Prostate gland (tissue), 2 donors: ENCODE data around the gene XCR1. TPM values are rescaled to one million over a fixed set of nuclear protein-coding genes. Genes with fewer than 3 reads are reported as not detected.
"Not testable (repeated sequence)": the region's sequence is repeated elsewhere in the genome, so short reads cannot be mapped to it uniquely, and the experiment has no call there.

Experiments used
- DNase-seq: peaks from one replicate; pipeline ENCODE4 v3.0.0-alpha.2; 2019; ENCODE audit warnings: low spot score
- H3K27ac ChIP-seq, 2 donors: fragments of 200-600 bp; sonication (generic); 2 replicates each; pipeline ENCODE4 v1.5.1; 2017 to 2019
- H3K27me3 ChIP-seq: fragments of 200-600 bp; sonication (generic); replicated peaks from 2 replicates; pipeline ENCODE4 v1.5.1; 2019; ENCODE audit not compliant: insufficient read depth
- H3K36me3 ChIP-seq, 2 donors: fragments of 200-600 bp; sonication (generic); 1 replicate in 1 of 2; 2 replicates in 1 of 2; pipeline versions ENCODE4 v1.5.1 to v1.8.1; 2017 to 2019
- H3K4me1 ChIP-seq: fragments of 200-600 bp; sonication (generic); replicated peaks from 2 replicates; pipeline ENCODE4 v1.5.1; 2019
- H3K4me3 ChIP-seq, 2 donors: fragments of 200-600 bp; sonication (generic); 2 replicates each; pipeline ENCODE4 v1.5.1; 2017 to 2019
- H3K9me3 ChIP-seq: fragments of 200-600 bp; sonication (generic); 2 replicates; pipeline ENCODE4 v1.5.1; 2017
- CTCF ChIP-seq, 4 experiments: fragments of 200-600 bp in 2 of 4; fragments of 450-650 bp in 2 of 4; sonication (generic) in 2 of 4; IDR thresholded peaks; 1 replicate in 3 of 4; 2 replicates in 1 of 4; pipeline ENCODE4 v1.5.1; 2016 to 2019; ENCODE audit warnings: antibody characterized with exemption in 4 of 4, mild to moderate bottlenecking in 2 of 4, moderate library complexity in 2 of 4
- POLR2A ChIP-seq: fragments of 450-650 bp; IDR thresholded peaks from one replicate; pipeline ENCODE4 v1.6.1; 2016; ENCODE audit warnings: antibody characterized with exemption, mild to moderate bottlenecking
- POLR2AphosphoS5 ChIP-seq: sonication (generic); formaldehyde crosslinking; IDR thresholded peaks from one replicate; pipeline ENCODE4 v1.6.1; 2017; ENCODE audit warnings: antibody characterized with exemption
- WGBS: methylation state at CpG from one replicate; pipeline ENCODE4 v1.1.5; 2018; 5-methylcytosine and 5-hydroxymethylcytosine counted together
- intact Hi-C: fragments of 100-400 bp; cut with DNase I; formaldehyde crosslinking; loops from one replicate; pipeline ENCODE4 v1.14.2; 2022
- total RNA-seq, 2 donors: library from RNA; depleted of rRNA; stranded (reverse); fragments of >200 nt; gene quantifications; one replicate each; pipeline ENCODE4 v1.1.0, GENCODE V29; 2016

XCR1 gene
- total RNA-seq, 2 donors from 2014 or later, result not detected

GRCh38 chr3:46058981-46059380 lies 31.7 kb upstream of the XCR1 start:
- no peaks in the 10 kb centered on the region for H3K4me1 ChIP-seq
- no peak overlapping the region for H3K4me3 ChIP-seq
- WGBS, result 80% methylated on average over 1 of the region's 1 CpG
- no peaks in the 10 kb centered on the region for H3K9me3 ChIP-seq
- DNase-seq, result no peak
- intact Hi-C loops, result no loop called here
- H3K27me3 ChIP-seq, result no peaks in the 10 kb centered on the region
- no peak for TF ChIP-seq POLR2AphosphoS5
- TF ChIP-seq POLR2A, result no peak
- no peak for TF ChIP-seq CTCF (IDR thresholded peaks at IDR 0.05)
- H3K36me3 ChIP-seq, result no peaks in the 10 kb centered on the region
- H3K27ac ChIP-seq, result no peak overlapping the region

GRCh38 chr3:46057716-46058115 lies 30.4 kb upstream of the XCR1 start:
- H3K9me3 ChIP-seq, result no peaks in the 10 kb centered on the region
- H3K27ac ChIP-seq, result no peak overlapping the region
- H3K27me3 ChIP-seq, result no peaks in the 10 kb centered on the region
- no peaks in the 10 kb centered on the region for H3K4me1 ChIP-seq
- H3K4me3 ChIP-seq, result no peak overlapping the region
- TF ChIP-seq POLR2A (no peak), POLR2AphosphoS5 (no peak), CTCF (IDR thresholded peaks at IDR 0.05) (no peak)
- H3K36me3 ChIP-seq, result no peaks in the 10 kb centered on the region
- no peak for DNase-seq
- intact Hi-C loops, result no loop called here
- WGBS, result 94% methylated on average over 2 of the region's 3 CpGs

GRCh38 chr3:46056686-46057085 lies 29.4 kb upstream of the XCR1 start:
- DNase-seq, result no peak

GRCh38 chr3:46053761-46054515 lies 26.7 kb upstream of the XCR1 start:
- DNase-seq, H3K4me1 ChIP-seq, intact Hi-C loops, H3K4me3 ChIP-seq, H3K27ac ChIP-seq, H3K9me3 ChIP-seq, H3K27me3 ChIP-seq, H3K36me3 ChIP-seq: not testable (repeated sequence)
- 85% methylated on average over 13 of the region's 13 CpGs for WGBS

More at GRCh38 chr3:46056686-46057085, 29.4 kb upstream of the XCR1 start:
- Histone ChIP-seq H3K27me3 (no peaks in the 10 kb centered on the region), H3K4me1 (no peaks in the 10 kb centered on the region), H3K9me3 (no peaks in the 10 kb centered on the region), H3K4me3 (no peak overlapping the region), H3K27ac (no peak overlapping the region), H3K36me3 (no peaks in the 10 kb centered on the region)
- WGBS, result 70% methylated on average over 2 of the region's 2 CpGs
- intact Hi-C loops, result no loop called here
- TF ChIP-seq POLR2AphosphoS5 (no peak), CTCF (IDR thresholded peaks at IDR 0.05) (no peak), POLR2A (no peak)

- not testable (repeated sequence) for H3K4me3 ChIP-seq, H3K4me1 ChIP-seq
- WGBS, result 84% methylated on average over 8 of the region's 8 CpGs
These were observed 26.0 kb upstream of the XCR1 start for GRCh38 chr3:46053265-46053664.

GRCh38 chr3:46052531-46052930 lies 25.2 kb upstream of the XCR1 start:
- no peaks in the 10 kb centered on the region for H3K36me3 ChIP-seq
- H3K27me3 ChIP-seq, result no peaks in the 10 kb centered on the region
- TF ChIP-seq POLR2A, result no peak
- H3K4me1 ChIP-seq, result no peaks in the 10 kb centered on the region
- intact Hi-C loops, result no loop called here
- 94% methylated on average over 8 of the region's 8 CpGs for WGBS
- DNase-seq, result no peak
- H3K4me3 ChIP-seq, result no peak overlapping the region
- H3K27ac ChIP-seq, result no peak overlapping the region
- H3K9me3 ChIP-seq, result no peaks in the 10 kb centered on the region

More at GRCh38 chr3:46053265-46053664, 26.0 kb upstream of the XCR1 start:
- H3K27ac ChIP-seq, H3K36me3 ChIP-seq, H3K9me3 ChIP-seq, DNase-seq, H3K27me3 ChIP-seq, intact Hi-C loops: not testable (repeated sequence)
